HG02943 (cell line): ENCODE measurements around the gene ZBTB1.
"Not testable (repeated sequence)": the region's sequence is repeated elsewhere in the genome, so short reads cannot be mapped to it uniquely, and the experiment has no call there.

ENCODE experiments used
- ATAC-seq: cut with Tn5 transposase; IDR thresholded peaks from one replicate; pipeline ENCODE4 v1.9.1; 2021; ENCODE audit warnings: mild to moderate bottlenecking, low read depth, moderate library complexity; ENCODE audit not compliant: unreplicated experiment

Gene ZBTB1

DNA sequence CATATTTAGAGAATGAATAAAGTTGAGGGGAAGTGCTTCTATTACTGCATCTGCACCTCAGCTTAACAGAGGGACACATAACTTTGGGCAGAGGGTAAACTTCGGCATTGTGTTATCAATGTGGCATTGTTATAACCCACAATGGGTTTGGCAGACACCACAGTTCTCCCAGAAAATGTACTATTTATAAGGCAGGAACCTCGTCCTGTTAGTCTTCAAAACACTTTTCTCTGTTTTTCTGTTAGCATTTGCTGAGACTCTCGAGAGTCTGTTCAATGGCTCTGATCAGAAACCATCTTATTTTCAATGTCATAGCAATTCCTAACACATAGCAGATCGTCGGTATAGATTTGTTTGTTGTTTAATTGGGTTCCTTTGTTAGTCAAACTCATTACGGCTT, 59.1 kb downstream of the ZBTB1 start:
- ATAC-seq: no peak

DNA sequence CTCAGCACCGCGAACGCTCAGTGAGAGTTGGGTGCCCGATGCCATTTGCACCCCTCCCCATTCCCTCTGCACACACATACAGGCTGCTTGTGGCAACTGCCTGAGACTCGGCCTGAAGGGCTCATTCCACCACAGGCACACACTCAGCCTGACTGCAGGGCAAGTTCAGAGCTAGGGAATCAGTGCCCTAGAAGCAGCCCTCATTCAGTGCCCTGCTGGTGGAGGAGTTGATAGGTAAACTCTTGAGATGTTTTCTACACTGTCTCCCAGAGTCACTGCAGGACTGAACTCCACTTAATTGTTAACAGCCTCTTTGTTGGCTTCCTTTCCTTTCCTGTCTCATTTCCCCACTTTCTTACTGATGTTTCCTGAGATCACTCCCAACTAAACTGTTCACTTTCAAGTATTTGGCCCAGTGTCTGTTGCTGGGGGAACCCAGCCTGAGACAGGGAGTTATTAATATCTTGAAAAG, 62.1 kb downstream of the ZBTB1 start:
- no peak for ATAC-seq

DNA sequence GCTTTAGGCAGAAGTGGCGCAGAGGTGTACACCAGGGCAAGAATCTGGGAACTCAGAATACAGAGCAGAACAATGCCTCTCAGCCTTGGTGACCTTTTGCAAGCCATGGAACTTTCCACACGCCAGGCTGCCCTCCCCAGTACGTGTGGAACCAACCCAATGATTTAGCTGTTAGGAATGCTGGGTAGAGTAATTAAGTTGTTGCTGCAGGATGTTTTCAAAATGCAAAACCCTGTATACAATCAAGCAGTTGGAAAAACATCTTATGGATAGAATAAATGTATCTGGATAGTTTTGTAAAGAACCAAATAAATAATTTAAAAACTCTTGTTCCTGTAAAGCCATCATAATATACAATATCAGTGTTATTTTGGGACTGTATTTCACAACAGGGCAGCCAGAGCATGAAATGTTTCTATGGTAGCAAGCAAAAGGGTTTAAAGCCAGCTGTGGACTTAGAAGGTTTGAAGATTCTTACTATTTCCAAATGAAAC, 64.6 kb downstream of the ZBTB1 start:
- ATAC-seq: no peak

DNA sequence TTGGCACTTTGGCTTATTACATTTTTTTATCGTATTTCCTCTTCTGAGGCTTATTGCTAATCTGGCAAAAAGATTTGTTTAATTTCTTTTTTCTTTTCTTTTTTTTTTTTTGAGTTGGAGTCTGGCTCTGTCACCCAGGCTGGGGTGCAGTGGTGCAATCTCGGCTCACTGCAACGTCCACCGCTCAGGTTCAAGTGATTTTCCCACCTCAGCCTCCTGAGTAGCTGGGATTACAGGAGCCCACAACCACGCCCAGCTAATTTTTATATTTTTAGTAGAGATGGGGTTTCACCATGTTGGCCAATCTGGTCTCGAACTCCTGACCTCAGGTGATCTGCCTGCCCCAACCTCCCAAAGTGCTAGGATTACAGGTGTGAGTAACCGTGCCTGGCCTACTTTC, 65.1 kb downstream of the ZBTB1 start:
- not testable (repeated sequence) for ATAC-seq

DNA sequence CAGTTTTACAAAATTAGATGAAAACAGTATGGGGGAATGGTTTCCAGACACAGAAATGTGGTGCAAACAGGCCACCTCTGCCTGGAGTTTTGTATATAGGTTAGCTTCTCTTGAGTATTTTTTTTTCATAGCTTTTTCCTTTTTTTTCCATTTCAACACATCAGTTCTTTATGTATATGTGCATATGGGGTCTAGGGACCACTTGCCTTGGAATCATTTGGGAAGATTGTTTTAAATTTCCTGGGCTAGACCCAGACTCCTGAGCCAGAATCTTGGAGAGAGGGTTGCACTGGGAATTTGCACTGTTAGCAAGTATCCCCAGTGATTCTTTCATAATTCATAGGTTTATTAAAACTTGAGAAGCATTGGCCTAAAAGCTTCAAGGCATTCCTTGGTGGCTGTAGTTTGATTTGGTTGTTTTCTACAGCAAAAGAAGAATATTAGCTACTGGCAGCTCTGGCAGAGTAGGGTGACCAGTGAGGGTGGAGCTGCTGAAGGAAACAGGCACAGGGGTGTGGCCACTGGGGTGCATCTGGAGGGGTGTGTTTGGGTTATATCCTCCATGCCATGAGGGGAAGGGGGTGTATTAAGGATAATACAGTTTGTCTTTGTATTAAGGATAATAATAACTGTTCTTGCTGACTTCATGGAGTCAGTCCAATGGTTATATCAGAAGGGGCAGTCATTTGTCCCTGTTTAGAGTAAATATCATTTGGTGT, 68.0 kb downstream of the ZBTB1 start:
- ATAC-seq: no peak

DNA sequence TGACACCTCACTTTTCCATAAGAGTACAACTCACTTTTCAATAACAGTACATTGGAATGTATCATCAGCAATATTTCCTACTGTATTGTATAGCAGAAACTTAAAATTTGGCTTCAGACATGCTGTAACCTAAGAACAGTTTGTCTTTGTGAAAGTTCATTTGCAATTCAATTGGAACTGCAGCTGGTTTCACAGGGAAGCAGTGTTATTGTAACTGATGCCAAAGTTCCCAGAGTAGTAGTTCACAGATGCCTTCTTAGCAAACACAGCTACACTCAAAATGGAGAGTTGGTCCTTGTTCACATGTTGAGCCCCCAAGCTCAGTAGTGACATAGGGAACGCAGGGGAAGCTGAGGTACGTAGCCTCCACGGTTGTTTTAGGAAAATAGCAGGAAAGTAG, 68.5 kb downstream of the ZBTB1 start:
- no peak for ATAC-seq
